Vagina (tissue), 2 donors: ENCODE data around the gene KIF5A. TPM values are rescaled to one million over a fixed set of nuclear protein-coding genes. Genes with fewer than 3 reads are reported as not detected.

Source experiments
- DNase-seq, 2 donors: peaks; one replicate each; pipeline ENCODE4 v3.0.0-alpha.2; 2017; ENCODE audit errors: extremely low spot score in 2 of 2
- H3K27ac ChIP-seq: fragments of 200-600 bp; sonication (generic); one replicate; pipeline ENCODE4 v1.5.1; 2019
- H3K27me3 ChIP-seq: fragments of 200-600 bp; sonication (generic); one replicate; pipeline ENCODE4 v1.5.1; 2019
- H3K36me3 ChIP-seq, 2 donors: fragments of 200-600 bp; sonication (generic); one replicate each; pipeline ENCODE4 v1.5.1; 2017 to 2019
- H3K4me1 ChIP-seq: fragments of 200-600 bp; sonication (generic); one replicate; pipeline ENCODE4 v1.5.1; 2019
- H3K4me3 ChIP-seq, 2 donors: fragments of 200-600 bp; sonication (generic); 1 replicate in 1 of 2; 2 replicates in 1 of 2; pipeline ENCODE4 v1.5.1; 2016 to 2019
- H3K9me3 ChIP-seq: fragments of 200-600 bp; sonication (generic); one replicate; pipeline ENCODE4 v1.5.1; 2019
- POLR2A ChIP-seq, 2 donors: fragments of 450-650 bp; IDR thresholded peaks; one replicate each; pipeline ENCODE4 v1.6.1; 2017; ENCODE audit warnings: antibody characterized with exemption in 2 of 2, mild to moderate bottlenecking in 2 of 2, moderate library complexity in 2 of 2
- POLR2AphosphoS5 ChIP-seq, 2 donors: sonication (generic); formaldehyde crosslinking; IDR thresholded peaks; one replicate each; pipeline ENCODE4 v1.9.0; 2017; ENCODE audit warnings: antibody characterized with exemption in 2 of 2, mild to moderate bottlenecking in 2 of 2, low read depth in 1 of 2; ENCODE audit not compliant: insufficient read depth in 1 of 2
- intact Hi-C: fragments of 100-400 bp; cut with DNase I; formaldehyde crosslinking; loops from one replicate; pipeline ENCODE4 v1.15.1; 2023
- total RNA-seq: library from RNA; depleted of rRNA; stranded (reverse); fragments of >200 nt; gene quantifications from one replicate; pipeline ENCODE4 v1.2.3, GENCODE V29; 2016
- TF ChIP-seq, protein P1 (sequence below), 3 experiments: fragments of 450-650 bp in 2 of 3; fragments of 200-600 bp in 1 of 3; sonication (generic) in 1 of 3; IDR thresholded peaks; one replicate each; pipeline ENCODE4 v1.5.1; 2017 to 2019; ENCODE audit warnings: antibody characterized with exemption in 3 of 3, mild to moderate bottlenecking in 2 of 3, moderate library complexity in 2 of 3

KIF5A gene
- total RNA-seq, 1 donor from 2014 or later: 4.4 TPM

DNA sequence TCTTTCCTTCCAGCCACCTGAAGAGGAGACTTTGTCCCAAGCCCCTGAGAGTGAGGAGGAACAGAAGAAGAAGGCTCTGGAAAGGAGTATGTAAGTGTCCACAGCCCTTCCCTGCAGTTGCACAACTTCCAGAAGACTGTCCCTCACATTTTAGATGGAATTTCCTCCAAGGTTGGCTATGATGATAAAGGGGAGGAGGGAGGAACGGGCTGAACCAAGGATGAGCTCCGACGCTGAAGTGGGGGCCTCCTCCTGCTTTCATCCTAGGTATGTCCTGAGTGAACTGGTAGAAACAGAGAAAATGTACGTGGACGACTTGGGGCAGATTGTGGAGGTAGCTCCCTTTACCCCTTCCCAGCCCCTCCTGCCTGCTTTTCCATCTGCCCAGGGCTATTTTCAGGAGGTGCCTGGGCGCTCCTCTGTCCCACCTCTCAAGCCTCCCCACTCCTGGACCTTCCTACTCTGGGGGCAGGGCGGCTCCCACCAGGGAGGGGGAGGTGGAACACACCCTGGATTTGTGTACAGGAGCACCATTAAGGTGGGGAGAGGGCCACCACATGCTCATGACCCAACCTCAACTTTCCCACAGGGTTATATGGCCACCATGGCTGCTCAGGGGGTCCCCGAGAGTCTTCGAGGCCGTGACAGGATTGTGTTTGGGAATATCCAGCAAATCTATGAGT, 63.7 kb downstream of the KIF5A start:
- no peak for TF ChIP-seq POLR2A (IDR thresholded peaks at IDR 0.05)
- no peak for TF ChIP-seq POLR2AphosphoS5 (IDR thresholded peaks at IDR 0.05; ENCODE audit: insufficient read depth in 1 of 2, low read depth in 1 of 2)
- TF ChIP-seq, protein P1, sequence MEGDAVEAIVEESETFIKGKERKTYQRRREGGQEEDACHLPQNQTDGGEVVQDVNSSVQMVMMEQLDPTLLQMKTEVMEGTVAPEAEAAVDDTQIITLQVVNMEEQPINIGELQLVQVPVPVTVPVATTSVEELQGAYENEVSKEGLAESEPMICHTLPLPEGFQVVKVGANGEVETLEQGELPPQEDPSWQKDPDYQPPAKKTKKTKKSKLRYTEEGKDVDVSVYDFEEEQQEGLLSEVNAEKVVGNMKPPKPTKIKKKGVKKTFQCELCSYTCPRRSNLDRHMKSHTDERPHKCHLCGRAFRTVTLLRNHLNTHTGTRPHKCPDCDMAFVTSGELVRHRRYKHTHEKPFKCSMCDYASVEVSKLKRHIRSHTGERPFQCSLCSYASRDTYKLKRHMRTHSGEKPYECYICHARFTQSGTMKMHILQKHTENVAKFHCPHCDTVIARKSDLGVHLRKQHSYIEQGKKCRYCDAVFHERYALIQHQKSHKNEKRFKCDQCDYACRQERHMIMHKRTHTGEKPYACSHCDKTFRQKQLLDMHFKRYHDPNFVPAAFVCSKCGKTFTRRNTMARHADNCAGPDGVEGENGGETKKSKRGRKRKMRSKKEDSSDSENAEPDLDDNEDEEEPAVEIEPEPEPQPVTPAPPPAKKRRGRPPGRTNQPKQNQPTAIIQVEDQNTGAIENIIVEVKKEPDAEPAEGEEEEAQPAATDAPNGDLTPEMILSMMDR (IDR thresholded peaks at IDR 0.05): no peak
- Histone ChIP-seq H3K9me3 (no peaks in the 10 kb centered on the region), H3K4me1 (peaks cover 20% of the 10 kb centered on the region), H3K4me3 (no peak overlapping the region), H3K36me3 (peaks cover 0 to 11% of the 10 kb centered on the region in 2 donors), H3K27me3 (no peaks in the 10 kb centered on the region), H3K27ac (no peak overlapping the region)
- intact Hi-C loops: no loop called here
- DNase-seq: no peak

DNA sequence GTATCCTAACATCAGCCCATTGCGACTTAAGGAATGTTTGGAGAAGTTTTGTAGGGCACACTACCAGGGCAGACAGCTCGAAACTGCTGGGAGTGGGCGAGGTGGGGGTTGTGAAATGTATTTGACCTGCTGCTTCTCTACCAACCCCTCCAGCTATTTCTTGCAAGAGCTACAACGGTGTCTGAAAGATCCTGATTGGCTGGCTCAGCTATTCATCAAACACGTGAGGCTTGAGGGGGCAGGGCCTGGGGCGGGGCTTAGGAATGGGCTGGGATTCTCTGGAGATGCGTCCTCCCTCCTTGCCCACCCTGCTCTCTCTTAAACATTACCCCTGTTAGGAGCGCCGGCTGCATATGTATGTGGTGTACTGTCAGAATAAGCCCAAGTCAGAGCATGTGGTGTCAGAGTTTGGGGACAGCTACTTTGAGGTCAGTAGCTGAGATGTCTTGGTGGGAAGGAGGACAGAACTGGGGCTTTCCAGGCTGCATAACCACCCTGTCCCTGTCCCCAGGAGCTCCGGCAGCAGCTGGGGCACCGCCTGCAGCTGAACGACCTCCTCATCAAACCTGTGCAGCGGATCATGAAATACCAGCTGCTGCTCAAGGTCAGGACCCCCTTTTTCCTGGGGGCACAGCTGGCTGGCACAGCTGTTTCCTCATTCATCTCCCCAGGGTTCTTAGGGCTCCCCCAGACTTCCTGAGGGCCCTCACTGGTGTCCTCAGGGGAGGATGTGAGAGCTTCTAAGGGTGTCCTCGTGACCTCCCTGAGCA, 64.5 kb downstream of the KIF5A start:
- intact Hi-C loops: no loop called here
- TF ChIP-seq POLR2A (IDR thresholded peaks at IDR 0.05) (no peak), POLR2AphosphoS5 (IDR thresholded peaks at IDR 0.05; ENCODE audit: insufficient read depth in 1 of 2, low read depth in 1 of 2) (no peak)
- TF ChIP-seq, protein P1 (IDR thresholded peaks at IDR 0.05): no peak
- Histone ChIP-seq H3K36me3 (peaks cover 0 to 11% of the 10 kb centered on the region in 2 donors), H3K4me1 (peaks cover 20% of the 10 kb centered on the region), H3K9me3 (no peaks in the 10 kb centered on the region), H3K4me3 (no peak overlapping the region), H3K27me3 (no peaks in the 10 kb centered on the region), H3K27ac (no peak overlapping the region)
- no peak for DNase-seq

DNA sequence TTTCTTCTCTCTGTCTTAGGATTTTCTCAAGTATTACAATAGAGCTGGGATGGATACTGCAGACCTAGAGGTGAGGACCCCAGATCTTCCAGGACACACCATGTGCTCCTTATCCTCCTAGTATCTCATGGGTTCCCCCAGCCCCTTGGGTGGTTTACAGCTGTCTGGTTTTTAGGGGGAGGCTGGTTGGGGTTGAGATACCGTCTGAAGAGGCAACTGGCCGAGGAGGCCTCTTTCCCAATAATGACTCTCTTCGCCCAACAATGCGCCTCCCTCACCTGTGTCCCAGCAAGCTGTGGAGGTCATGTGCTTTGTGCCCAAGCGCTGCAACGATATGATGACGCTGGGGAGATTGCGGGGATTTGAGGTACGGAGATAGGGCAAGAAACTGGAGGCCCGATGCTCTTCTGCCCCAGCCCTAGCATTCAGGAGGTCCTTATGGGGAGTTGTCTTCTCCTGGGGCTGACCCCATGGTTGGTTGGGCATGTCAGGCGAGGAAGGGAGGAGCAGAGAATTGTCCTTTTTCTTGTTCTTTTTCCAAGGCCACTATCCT, 65.2 kb downstream of the KIF5A start:
- H3K4me1 ChIP-seq: peaks cover 20% of the 10 kb centered on the region
- intact Hi-C loops: no loop called here
- H3K4me3 ChIP-seq: no peak overlapping the region
- peaks cover 0 to 11% of the 10 kb centered on the region in 2 donors for H3K36me3 ChIP-seq
- TF ChIP-seq, protein P1 (IDR thresholded peaks at IDR 0.05): no peak
- TF ChIP-seq POLR2AphosphoS5 (IDR thresholded peaks at IDR 0.05; ENCODE audit: insufficient read depth in 1 of 2, low read depth in 1 of 2) (no peak), POLR2A (IDR thresholded peaks at IDR 0.05) (no peak)
- H3K9me3 ChIP-seq: no peaks in the 10 kb centered on the region
- H3K27me3 ChIP-seq: no peaks in the 10 kb centered on the region
- H3K27ac ChIP-seq: no peak overlapping the region
- DNase-seq: no peak

DNA sequence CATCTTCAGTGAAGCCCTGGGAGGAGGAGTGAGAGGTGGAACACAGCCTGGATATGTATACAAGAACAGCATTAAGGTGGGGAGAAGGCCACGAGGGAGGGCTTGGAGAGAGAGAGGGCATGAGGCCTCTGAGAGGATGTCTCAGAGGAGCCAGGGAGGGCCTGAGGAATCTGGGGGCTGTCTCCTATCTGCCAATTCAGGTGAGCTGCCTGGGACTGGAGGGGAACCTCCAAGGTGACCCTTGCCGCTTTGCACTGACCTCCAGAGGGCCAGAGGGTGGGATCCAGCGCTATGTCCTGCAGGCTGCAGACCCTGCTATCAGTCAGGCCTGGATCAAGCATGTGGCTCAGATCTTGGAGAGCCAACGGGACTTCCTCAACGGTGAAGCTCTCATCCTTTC, 65.8 kb downstream of the KIF5A start:
- no peaks in the 10 kb centered on the region for H3K27me3 ChIP-seq
- intact Hi-C loops: no loop called here
- TF ChIP-seq POLR2AphosphoS5 (IDR thresholded peaks at IDR 0.05; ENCODE audit: insufficient read depth in 1 of 2, low read depth in 1 of 2) (no peak), POLR2A (IDR thresholded peaks at IDR 0.05) (no peak)
- TF ChIP-seq, protein P1 (IDR thresholded peaks at IDR 0.05): no peak
- peaks cover 23% of the 10 kb centered on the region for H3K4me1 ChIP-seq
- no peaks in the 10 kb centered on the region for H3K9me3 ChIP-seq
- DNase-seq: no peak
- peaks cover 0 to 11% of the 10 kb centered on the region in 2 donors for H3K36me3 ChIP-seq
- H3K27ac ChIP-seq: no peak overlapping the region
- H3K4me3 ChIP-seq: no peak overlapping the region
